Measurements from ENCODE around the gene NPAS3.

GRCh38 chr14:33711194-33711593 is 772.5 kb downstream of the NPAS3 start:
- TF ChIP-seq EZH2phosphoT487 (IDR thresholded peaks at IDR 0.05; ENCODE audit: low read length): no peak
- no peak for TF ChIP-seq CTCF (IDR thresholded peaks at IDR 0.05; ENCODE audit: low read length)
- no peak for TF ChIP-seq EZH2 (optimal IDR thresholded peaks at IDR 0.05; ENCODE audit: low read depth, low read length)
